DMS114 treated with DMSO at 0.1 percent for 48 hours (cell line): Measurements from ENCODE around the gene FAR2.
"Not testable (repeated sequence)": the region's sequence is repeated elsewhere in the genome, so short reads cannot be mapped to it uniquely, and the experiment has no call there.

Experiments
- DNase-seq: peaks from one replicate; lab custom pipeline; 2025; ENCODE audit not compliant: unreplicated experiment; lab: John Stamatoyannopoulos, UW

Gene FAR2

DNA sequence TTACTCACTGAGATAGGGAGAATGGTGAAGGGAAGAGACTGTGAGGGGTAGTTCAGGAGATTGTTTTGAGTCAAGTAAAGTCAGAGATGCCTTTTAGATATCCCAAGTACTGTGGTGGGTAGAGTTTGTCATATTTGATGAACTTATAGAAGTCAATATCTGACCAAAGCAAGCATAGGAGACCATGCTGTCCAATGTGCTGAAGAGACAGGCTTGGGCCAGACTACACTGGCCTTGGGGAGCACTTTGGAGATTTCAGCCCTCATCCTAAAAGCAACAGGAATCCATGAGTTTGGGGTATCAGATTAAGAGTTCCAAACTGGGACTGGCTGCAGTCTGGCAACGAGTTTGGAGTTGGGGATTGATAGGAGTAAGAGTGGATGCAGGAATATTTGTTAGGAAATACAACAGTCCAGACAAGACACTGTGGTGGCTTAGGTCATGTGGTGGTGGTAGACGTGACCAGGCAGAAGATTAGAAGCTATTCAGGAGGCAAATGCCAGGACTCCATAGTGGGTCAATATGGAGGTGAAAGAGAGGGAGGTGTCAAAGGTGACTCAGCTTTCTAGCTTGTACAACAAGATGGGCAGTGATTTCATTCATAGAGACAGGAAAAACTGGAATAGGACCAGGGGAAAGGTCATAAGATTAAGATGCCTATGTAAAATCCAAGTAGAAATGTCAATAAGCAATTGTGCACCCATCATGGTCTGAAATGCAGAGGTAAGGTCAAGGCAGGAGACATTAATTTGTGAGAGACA is 81.9 kb downstream of the FAR2 start:
- no peak for DNase-seq

DNA sequence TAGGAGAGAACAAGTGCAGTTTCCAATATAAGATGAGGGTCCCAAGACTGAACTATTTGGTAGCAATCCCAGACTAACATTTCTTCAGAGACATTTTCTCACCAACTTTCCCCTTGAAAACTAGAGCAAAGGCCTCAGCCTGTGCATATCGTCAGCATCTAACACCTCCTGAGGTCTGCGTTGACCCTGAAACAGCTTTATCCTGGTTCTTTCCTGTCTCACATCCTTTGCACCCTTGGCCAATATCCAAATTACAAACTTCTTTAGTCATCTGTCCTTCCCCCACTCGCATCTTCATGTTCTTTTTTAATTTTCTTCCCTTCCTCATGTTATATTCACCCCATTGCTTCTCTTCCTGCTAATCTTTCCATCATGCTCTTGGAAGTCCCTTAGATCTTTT is 83.0 kb downstream of the FAR2 start:
- no peak for DNase-seq

DNA sequence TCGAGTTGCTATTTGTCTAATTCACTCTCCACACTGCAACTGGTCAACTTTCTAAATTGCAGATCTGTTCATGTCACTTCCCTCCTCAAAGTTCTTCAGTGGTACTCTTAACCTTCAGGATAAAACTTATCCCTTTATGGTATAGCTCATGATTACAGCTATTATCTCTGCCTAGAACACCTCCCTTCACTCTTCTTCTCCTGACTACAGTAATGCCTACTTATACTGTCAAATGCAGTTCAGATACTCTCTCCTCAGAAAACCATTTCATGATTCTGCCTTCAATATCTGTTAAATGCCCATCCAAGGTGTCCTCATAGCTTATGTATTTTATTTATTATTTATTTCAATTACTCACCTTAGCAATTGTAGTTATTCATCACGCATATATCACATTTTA is 85.5 kb downstream of the FAR2 start:
- DNase-seq = no peak

DNA sequence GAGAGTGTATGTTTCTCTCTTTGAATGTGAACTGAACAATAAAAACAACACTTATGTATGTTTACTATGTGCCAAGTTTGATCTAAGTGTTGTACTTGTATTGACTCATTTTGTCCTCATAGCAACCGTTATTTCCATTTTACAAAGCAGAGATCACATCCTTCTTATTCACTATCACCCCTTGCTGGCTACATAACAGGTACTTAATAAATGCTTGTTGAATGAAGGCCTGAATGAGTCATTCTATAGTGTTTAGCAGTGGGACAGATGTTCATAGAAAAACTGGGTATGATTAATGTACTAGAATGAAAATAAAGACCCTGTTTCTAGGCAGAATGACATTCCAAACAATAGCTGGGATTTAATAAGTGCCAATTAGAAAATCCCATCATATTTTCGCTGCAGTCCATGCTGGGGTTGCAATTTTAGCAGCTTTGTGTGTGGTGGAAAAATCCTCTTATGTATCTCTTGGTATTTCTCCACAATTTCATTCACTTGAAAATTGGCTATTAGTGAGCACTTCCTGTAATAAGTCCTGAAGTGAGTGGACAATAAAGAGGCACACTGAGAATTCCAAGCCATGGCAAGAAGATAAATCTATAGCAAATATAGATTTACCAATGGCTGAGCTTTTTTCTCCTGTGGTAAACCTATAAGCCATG is 86.0 kb downstream of the FAR2 start:
- no peak for DNase-seq

DNA sequence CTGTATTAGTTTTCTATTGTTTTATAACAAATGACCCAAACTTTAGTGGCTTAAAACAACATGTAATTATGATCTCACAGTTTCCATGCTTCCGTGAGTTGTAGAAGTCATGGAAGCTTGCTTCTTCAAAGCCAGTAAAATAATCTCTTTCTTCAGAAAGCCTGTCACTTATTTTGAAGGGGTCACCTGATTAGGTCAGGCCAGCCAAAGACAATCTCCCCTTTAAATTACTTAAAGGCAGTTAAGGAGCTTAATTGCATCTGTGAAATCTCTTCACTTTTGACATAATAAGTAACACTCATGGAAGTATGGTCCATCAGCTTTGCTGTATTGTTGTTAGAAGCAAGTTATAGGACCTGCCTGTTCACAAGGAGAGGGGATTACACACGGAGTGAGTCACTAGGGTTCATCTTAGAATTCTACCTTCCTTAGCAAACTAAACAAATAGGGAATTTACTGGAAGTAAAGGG is 89.8 kb downstream of the FAR2 start:
- DNase-seq = no peak

- no peak for DNase-seq
These were observed 90.3 kb downstream of the FAR2 start for GRCh38 chr12:29239336-29239735.

DNA sequence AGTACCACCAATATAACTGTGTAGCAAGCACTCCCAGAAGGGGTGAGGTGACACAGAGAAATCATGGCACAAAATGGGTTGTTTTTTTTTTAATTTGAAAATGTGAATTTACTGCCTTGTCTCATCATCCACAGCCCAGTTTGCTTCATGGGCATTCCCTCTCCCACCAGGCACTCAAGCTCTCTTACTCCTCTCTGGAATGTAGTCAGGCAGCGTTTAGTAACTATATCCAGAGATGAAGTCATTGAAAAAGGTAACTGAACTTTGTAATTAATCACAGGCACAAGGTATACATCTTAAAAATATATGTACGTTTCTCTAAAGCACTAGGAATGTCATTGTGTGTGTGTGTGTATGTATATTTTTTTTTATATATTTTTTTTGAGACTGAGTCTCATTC is 91.4 kb downstream of the FAR2 start:
- DNase-seq = no peak

- DNase-seq = no peak
These were observed 92.9 kb downstream of the FAR2 start for GRCh38 chr12:29241821-29242591.

DNA sequence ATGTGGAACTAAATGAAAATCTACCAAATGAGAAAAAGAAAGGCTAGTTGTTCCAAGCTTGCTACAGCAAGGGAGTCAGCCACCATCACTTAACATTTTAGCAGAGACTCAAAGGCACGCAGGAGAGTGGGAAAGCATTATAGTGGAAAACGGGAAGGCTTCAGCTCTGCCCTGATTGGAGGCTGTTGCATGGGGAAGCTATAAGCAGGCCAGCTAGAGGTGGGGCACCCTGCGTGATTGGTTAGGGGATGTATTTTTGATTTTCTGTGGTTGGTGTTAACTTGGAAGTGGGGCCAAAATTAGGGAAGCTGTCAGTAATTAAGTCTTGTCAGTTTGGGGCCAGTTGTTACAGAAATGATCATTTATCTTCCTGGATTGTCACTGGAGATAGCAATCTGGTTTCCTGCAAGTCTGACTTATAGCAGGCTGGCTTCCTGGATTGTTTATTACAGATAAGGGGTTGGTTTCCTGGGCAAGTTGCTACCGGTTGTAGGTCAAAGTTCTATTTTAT is 93.9 kb downstream of the FAR2 start:
- DNase-seq = no peak

- no peak for DNase-seq
These were observed 95.2 kb downstream of the FAR2 start for GRCh38 chr12:29244159-29244765.

DNA sequence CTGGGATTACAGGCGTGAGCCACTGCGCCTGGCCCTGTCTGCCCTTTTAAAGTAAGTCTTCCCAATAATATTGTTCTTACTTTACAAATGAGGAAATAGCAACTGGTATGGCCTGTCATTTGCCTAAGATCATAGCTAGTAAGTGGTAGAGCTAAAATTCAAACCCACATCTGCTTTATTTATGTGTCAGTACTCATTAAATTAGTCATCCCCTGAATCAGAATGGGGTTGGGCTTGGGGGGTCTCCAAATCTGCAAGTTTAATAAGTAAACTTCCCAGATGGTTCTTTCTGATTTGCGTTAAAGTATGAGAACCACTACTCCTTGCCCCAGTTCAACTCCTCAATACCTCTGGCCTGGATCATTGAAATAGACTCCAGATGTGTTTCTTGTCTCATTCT is 96.2 kb downstream of the FAR2 start:
- no peak for DNase-seq

- DNase-seq = no peak
These were observed 100.9 kb downstream of the FAR2 start for GRCh38 chr12:29249930-29250329.

- no peak for DNase-seq
These were observed 105.0 kb downstream of the FAR2 start for GRCh38 chr12:29253906-29254625.

GRCh38 chr12:29255042-29255441 is 106.0 kb downstream of the FAR2 start:
- no peak for DNase-seq

- no peak for DNase-seq
These were observed 107.5 kb downstream of the FAR2 start for GRCh38 chr12:29256598-29256997.

- not testable (repeated sequence) for DNase-seq
These were observed 108.6 kb downstream of the FAR2 start for GRCh38 chr12:29257687-29258086.

GRCh38 chr12:29264424-29264823 is 115.3 kb downstream of the FAR2 start:
- no peak for DNase-seq

- DNase-seq = no peak
These were observed 120.8 kb downstream of the FAR2 start for GRCh38 chr12:29269706-29270408.

DNA sequence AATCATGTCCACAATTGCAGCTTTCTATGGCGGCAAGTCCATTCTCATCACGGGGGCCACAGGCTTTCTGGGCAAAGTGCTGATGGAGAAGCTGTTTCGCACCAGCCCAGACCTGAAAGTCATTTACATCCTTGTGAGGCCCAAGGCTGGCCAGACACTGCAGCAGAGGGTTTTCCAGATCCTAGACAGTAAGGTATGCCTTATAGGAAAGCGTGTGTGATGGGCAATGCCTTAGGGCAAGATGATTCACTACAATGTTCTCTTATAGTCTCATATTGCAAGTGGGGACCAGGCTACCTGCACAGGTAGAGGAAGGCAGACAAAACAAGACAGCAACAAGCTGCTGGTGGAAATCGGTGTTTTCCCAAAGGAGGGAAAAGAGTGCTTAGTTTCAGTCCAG is 121.4 kb downstream of the FAR2 start:
- DNase-seq = no peak
